ENCODE data around the gene KCND2. TPM values are rescaled to one million over a fixed set of nuclear protein-coding genes. Genes with fewer than 3 reads are reported as not detected.

The KCND2 gene
- total RNA-seq, 2 experiments from 2014 or later = not detected

- CTCF ChIA-PET = no interaction called here
- intact Hi-C loops (cut with micrococcal nuclease) = no loop called here
- Mint-ChIP-seq H3K27me3 (ENCODE audit: low read depth) (no peaks in the 10 kb centered on the region), H3K36me3 (ENCODE audit: low read depth) (no peaks in the 10 kb centered on the region), H3K9me3 (peaks cover 3% of the 10 kb centered on the region), H3K4me3 (no peak overlapping the region), H3K4me1 (ENCODE audit: low read depth) (no peaks in the 10 kb centered on the region), H3K27ac (no peak overlapping the region)
- DNase-seq = no peak
These were observed 47.4 kb downstream of the KCND2 start for GRCh38 chr7:120320218-120320961.

GRCh38 chr7:120327054-120327453 is 54.1 kb downstream of the KCND2 start:
- H3K4me1 Mint-ChIP-seq (ENCODE audit: low read depth) = no peaks in the 10 kb centered on the region
- intact Hi-C loops (cut with micrococcal nuclease) = no loop called here
- no peaks in the 10 kb centered on the region for H3K27me3 Mint-ChIP-seq (ENCODE audit: low read depth)

GRCh38 chr7:120332433-120332832 is 59.5 kb downstream of the KCND2 start:
- intact Hi-C loops (cut with micrococcal nuclease) = no loop called here
- no peak overlapping the region for H3K27ac Mint-ChIP-seq
- H3K9me3 Mint-ChIP-seq = no peaks in the 10 kb centered on the region
- CTCF ChIA-PET = no interaction called here
- DNase-seq = no peak
- H3K4me1 Mint-ChIP-seq (ENCODE audit: low read depth) = no peaks in the 10 kb centered on the region
- H3K27me3 Mint-ChIP-seq (ENCODE audit: low read depth) = no peaks in the 10 kb centered on the region
- no peaks in the 10 kb centered on the region for H3K36me3 Mint-ChIP-seq (ENCODE audit: low read depth)
- no peak overlapping the region for H3K4me3 Mint-ChIP-seq

More at GRCh38 chr7:120327054-120327453, 54.1 kb downstream of the KCND2 start:
- Mint-ChIP-seq H3K9me3 (peaks cover 1% of the 10 kb centered on the region), H3K27ac (no peak overlapping the region), H3K4me3 (no peak overlapping the region), H3K36me3 (ENCODE audit: low read depth) (no peaks in the 10 kb centered on the region)
- CTCF ChIA-PET = interaction anchor here (0.7 kb wide), 1 partner anchor 55 kb away, joined by 3 read pairs; no protein-coding TSS in a partner anchor
- DNase-seq = no peak

GRCh38 chr7:120334475-120334874 is 61.5 kb downstream of the KCND2 start:
- no peaks in the 10 kb centered on the region for H3K9me3 Mint-ChIP-seq
- H3K27me3 Mint-ChIP-seq (ENCODE audit: low read depth) = no peaks in the 10 kb centered on the region

GRCh38 chr7:120337308-120337907 is 64.4 kb downstream of the KCND2 start:
- intact Hi-C loops (cut with micrococcal nuclease) = no loop called here
- DNase-seq = no peak
- CTCF ChIA-PET = interaction anchor here (1.4 kb wide), 1 partner anchor 24 kb away, joined by 3 read pairs; no protein-coding TSS in a partner anchor
- Mint-ChIP-seq H3K36me3 (ENCODE audit: low read depth) (no peaks in the 10 kb centered on the region), H3K4me1 (ENCODE audit: low read depth) (no peaks in the 10 kb centered on the region), H3K27ac (no peak overlapping the region), H3K9me3 (no peaks in the 10 kb centered on the region), H3K27me3 (ENCODE audit: low read depth) (no peaks in the 10 kb centered on the region), H3K4me3 (no peak overlapping the region)

More at GRCh38 chr7:120334475-120334874, 61.5 kb downstream of the KCND2 start:
- no peak for DNase-seq
- Mint-ChIP-seq H3K4me3 (no peak overlapping the region), H3K4me1 (ENCODE audit: low read depth) (no peaks in the 10 kb centered on the region), H3K27ac (no peak overlapping the region), H3K36me3 (ENCODE audit: low read depth) (no peaks in the 10 kb centered on the region)
- intact Hi-C loops (cut with micrococcal nuclease) = no loop called here
- CTCF ChIA-PET = no interaction called here

GRCh38 chr7:120344276-120344675 is 71.3 kb downstream of the KCND2 start:
- intact Hi-C loops (cut with micrococcal nuclease) = no loop called here
- CTCF ChIA-PET = interaction anchor here (0.7 kb wide), 2 partner anchors 39 to 180 kb away, joined by 3 read pairs; no protein-coding TSS in a partner anchor
- no peaks in the 10 kb centered on the region for H3K27me3 Mint-ChIP-seq (ENCODE audit: low read depth)
- no peak for DNase-seq
- no peaks in the 10 kb centered on the region for H3K36me3 Mint-ChIP-seq (ENCODE audit: low read depth)
- no peak overlapping the region for H3K27ac Mint-ChIP-seq
- peaks cover 4% of the 10 kb centered on the region for H3K9me3 Mint-ChIP-seq
- H3K4me3 Mint-ChIP-seq = no peak overlapping the region
- H3K4me1 Mint-ChIP-seq (ENCODE audit: low read depth) = no peaks in the 10 kb centered on the region

- intact Hi-C loops (cut with micrococcal nuclease) = no loop called here
These were observed 80.2 kb downstream of the KCND2 start for GRCh38 chr7:120353171-120353570.

GRCh38 chr7:120360918-120361317 is 87.9 kb downstream of the KCND2 start:
- no peak for DNase-seq
- Mint-ChIP-seq H3K4me1 (ENCODE audit: low read depth) (no peaks in the 10 kb centered on the region), H3K9me3 (peaks cover 2% of the 10 kb centered on the region), H3K4me3 (no peak overlapping the region), H3K36me3 (ENCODE audit: low read depth) (no peaks in the 10 kb centered on the region), H3K27ac (no peak overlapping the region), H3K27me3 (ENCODE audit: low read depth) (no peaks in the 10 kb centered on the region)
- intact Hi-C loops (cut with micrococcal nuclease) = no loop called here
- CTCF ChIA-PET = interaction anchor here (0.8 kb wide), 1 partner anchor 24 kb away, joined by 3 read pairs; no protein-coding TSS in a partner anchor

More at GRCh38 chr7:120353171-120353570, 80.2 kb downstream of the KCND2 start:
- H3K4me3 Mint-ChIP-seq = no peak overlapping the region
- H3K27ac Mint-ChIP-seq = no peak overlapping the region
- H3K9me3 Mint-ChIP-seq = peaks cover 2% of the 10 kb centered on the region
- CTCF ChIA-PET = no interaction called here
- H3K27me3 Mint-ChIP-seq (ENCODE audit: low read depth) = no peaks in the 10 kb centered on the region
- DNase-seq = no peak
- no peaks in the 10 kb centered on the region for H3K4me1 Mint-ChIP-seq (ENCODE audit: low read depth)
- no peaks in the 10 kb centered on the region for H3K36me3 Mint-ChIP-seq (ENCODE audit: low read depth)

GRCh38 chr7:120363414-120363813 is 90.4 kb downstream of the KCND2 start:
- Mint-ChIP-seq H3K9me3 (peaks cover 2% of the 10 kb centered on the region), H3K27ac (no peak overlapping the region), H3K4me1 (ENCODE audit: low read depth) (no peaks in the 10 kb centered on the region), H3K27me3 (ENCODE audit: low read depth) (no peaks in the 10 kb centered on the region), H3K4me3 (no peak overlapping the region), H3K36me3 (ENCODE audit: low read depth) (no peaks in the 10 kb centered on the region)
- CTCF ChIA-PET = no interaction called here
- intact Hi-C loops (cut with micrococcal nuclease) = no loop called here
- no peak for DNase-seq

GRCh38 chr7:120370954-120371353 is 98.0 kb downstream of the KCND2 start:
- H3K27me3 Mint-ChIP-seq (ENCODE audit: low read depth) = no peaks in the 10 kb centered on the region
- CTCF ChIA-PET = no interaction called here
- no peaks in the 10 kb centered on the region for H3K4me1 Mint-ChIP-seq (ENCODE audit: low read depth)
- intact Hi-C loops (cut with micrococcal nuclease) = no loop called here
- H3K4me3 Mint-ChIP-seq = no peak overlapping the region
- no peak overlapping the region for H3K27ac Mint-ChIP-seq
- no peak for DNase-seq
- no peaks in the 10 kb centered on the region for H3K9me3 Mint-ChIP-seq
- H3K36me3 Mint-ChIP-seq (ENCODE audit: low read depth) = no peaks in the 10 kb centered on the region

GRCh38 chr7:120373174-120373573 is 100.2 kb downstream of the KCND2 start:
- intact Hi-C loops (cut with micrococcal nuclease) = no loop called here
- CTCF ChIA-PET = no interaction called here
- H3K36me3 Mint-ChIP-seq (ENCODE audit: low read depth) = no peaks in the 10 kb centered on the region
- H3K27ac Mint-ChIP-seq = no peak overlapping the region
- H3K4me3 Mint-ChIP-seq = no peak overlapping the region
- no peak for DNase-seq
- H3K27me3 Mint-ChIP-seq (ENCODE audit: low read depth) = no peaks in the 10 kb centered on the region
- H3K9me3 Mint-ChIP-seq = no peaks in the 10 kb centered on the region
- H3K4me1 Mint-ChIP-seq (ENCODE audit: low read depth) = no peaks in the 10 kb centered on the region

- no peak overlapping the region for H3K27ac Mint-ChIP-seq
- intact Hi-C loops (cut with micrococcal nuclease) = no loop called here
- CTCF ChIA-PET = no interaction called here
- peaks cover 5% of the 10 kb centered on the region for H3K9me3 Mint-ChIP-seq
- H3K36me3 Mint-ChIP-seq (ENCODE audit: low read depth) = no peaks in the 10 kb centered on the region
- H3K4me3 Mint-ChIP-seq = no peak overlapping the region
- H3K4me1 Mint-ChIP-seq (ENCODE audit: low read depth) = no peaks in the 10 kb centered on the region
- no peaks in the 10 kb centered on the region for H3K27me3 Mint-ChIP-seq (ENCODE audit: low read depth)
- no peak for DNase-seq
These were observed 121.6 kb downstream of the KCND2 start for GRCh38 chr7:120394595-120394994.

GRCh38 chr7:120395526-120396019 is 122.6 kb downstream of the KCND2 start:
- Mint-ChIP-seq H3K27ac (no peak overlapping the region), H3K27me3 (ENCODE audit: low read depth) (no peaks in the 10 kb centered on the region), H3K9me3 (peaks cover 5% of the 10 kb centered on the region), H3K4me3 (no peak overlapping the region), H3K36me3 (ENCODE audit: low read depth) (no peaks in the 10 kb centered on the region), H3K4me1 (ENCODE audit: low read depth) (no peaks in the 10 kb centered on the region)
- DNase-seq = no peak
- CTCF ChIA-PET = no interaction called here
- intact Hi-C loops (cut with micrococcal nuclease) = no loop called here
